ENCODE results near the gene DDX18.
"Not testable (repeated sequence)": the region's sequence is repeated elsewhere in the genome, so short reads cannot be mapped to it uniquely, and the experiment has no call there.

DDX18 gene

DNA sequence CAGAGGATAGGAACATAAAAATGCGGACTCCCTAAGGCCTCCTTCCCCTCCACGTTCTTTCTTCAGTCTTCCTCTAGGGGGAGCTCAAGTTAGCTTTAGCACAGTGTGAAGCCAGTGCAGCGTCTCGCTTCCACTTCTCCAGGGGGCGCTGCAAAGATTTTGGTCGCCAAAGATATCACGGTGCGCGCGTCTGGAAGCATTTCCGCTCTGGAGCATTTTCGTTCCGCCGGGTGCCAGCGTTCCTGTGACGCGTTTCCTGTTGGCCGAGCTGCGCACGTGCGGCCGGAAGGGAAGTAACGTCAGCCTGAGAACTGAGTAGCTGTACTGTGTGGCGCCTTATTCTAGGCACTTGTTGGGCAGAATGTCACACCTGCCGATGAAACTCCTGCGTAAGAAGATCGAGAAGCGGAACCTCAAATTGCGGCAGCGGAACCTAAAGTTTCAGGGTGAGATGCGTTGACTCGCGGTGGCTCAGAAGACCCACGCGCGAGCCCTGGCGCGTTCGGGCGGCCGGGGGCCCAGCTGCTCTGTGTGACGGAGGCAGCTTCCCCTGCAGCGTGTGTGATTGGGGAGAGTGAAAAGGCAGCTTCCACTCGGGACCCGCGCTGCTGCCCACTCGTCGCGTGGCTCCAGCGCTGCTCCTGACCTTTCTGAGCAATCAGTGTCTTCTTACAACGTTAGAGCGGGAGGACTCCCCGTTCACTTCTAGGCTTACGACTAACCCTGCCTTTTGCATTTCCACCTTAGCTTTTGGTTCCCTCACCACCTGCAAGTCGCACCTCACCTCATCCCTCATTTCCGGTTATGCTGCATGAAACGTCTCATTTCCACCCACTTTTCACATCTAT is at the start of gene DDX18:
Gene DDX18, plus strand, starts transcription at position 275 of the 848 bp plus-strand sequence. Its CDS starts 87 bp downstream, at position 362.
- peak; percentile 91 for DNase-seq (ENCODE audit: low spot score)

DNA sequence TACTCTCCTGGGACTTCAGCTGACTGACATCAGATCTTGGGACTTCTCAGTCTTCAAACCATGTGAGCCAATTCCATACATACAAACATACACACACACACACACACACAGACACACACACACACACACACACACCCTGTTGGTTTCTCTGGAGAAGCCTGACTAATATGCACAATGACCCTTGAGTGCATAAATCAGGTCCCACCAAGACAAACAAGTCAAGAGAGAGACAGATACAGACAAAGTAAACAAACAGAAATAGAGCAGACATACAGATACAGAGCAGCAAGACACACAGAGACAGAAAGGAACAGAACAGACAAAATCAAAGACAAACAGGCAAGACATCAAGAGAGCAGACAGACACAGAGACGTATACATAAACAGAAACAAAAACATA is 43.8 kb upstream of the DDX18 start:
- no peak for DNase-seq (ENCODE audit: low spot score)

DNA sequence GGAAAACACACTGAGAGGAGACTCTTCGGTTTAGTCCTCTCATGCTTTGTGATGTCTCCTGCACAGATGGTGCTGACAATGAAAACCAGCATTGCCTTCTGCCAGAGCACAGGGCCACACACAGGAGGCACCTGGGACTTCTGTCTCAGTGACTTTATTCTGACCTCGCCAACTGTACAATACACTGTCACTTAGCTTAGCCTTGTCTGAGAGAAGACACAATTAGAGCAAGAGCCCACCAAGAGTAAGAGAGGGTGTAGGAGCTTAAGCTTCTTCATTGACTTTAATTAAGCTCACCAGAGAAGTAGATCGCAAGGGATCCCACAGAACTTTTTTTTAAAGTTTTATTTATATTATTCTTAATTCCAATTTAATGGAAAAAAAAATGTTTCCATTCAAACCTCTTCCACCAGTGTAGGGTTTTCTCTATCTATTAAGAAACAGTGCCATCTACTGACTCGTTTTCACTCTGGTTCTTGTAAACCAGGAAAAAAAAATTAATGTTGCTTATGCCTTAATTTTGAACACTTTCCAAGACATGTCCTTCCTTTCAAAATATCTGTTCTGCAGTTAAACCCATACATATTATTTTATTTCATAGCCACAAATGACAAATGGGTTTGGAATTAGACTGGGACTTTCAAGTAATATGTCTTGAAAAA is 42.4 kb upstream of the DDX18 start:
- peak; percentile 12 for DNase-seq (ENCODE audit: low spot score)

DNA sequence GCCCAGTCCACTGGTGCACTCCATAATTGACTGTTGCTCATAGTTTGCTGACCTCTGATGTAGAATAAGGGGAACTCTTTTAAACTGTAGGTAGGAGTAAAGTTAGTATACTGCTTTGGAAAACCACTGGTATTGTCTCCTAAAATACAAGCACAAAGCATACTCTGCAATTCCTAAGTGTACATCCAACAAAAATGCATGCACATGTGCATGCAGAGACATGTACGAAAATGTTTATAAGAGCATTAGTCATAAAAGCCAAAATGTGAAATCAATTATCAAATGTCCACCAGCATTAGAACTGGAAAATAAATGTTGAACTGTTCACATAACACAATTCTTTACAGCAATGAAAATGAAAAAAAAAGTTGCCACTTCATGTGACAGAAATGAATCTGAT is 39.8 kb upstream of the DDX18 start:
- DNase-seq (ENCODE audit: low spot score): no peak

DNA sequence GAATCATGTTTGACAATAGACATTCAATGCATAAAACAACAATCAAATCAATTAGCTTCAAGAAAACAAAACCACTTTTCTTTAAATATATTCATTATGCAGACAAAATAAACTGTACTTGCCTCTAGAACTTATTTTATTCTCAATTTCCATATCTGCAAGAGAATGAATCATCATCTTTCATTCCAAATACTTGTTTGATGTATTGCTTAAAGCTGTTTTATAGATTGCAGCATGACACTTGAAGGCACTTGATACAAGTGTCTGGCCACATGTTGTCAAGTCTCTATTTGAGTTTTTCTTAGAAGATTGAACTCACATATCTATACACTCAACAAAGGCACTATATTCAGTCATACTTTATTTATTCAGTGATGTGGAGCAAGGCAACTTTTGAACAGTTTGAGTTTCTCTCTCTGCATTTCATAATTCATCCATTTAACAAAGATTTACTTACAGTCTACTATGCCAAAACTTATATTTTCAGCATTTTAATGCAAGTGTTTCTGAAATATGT is 38.7 kb upstream of the DDX18 start:
- DNase-seq (ENCODE audit: low spot score): no peak

DNA sequence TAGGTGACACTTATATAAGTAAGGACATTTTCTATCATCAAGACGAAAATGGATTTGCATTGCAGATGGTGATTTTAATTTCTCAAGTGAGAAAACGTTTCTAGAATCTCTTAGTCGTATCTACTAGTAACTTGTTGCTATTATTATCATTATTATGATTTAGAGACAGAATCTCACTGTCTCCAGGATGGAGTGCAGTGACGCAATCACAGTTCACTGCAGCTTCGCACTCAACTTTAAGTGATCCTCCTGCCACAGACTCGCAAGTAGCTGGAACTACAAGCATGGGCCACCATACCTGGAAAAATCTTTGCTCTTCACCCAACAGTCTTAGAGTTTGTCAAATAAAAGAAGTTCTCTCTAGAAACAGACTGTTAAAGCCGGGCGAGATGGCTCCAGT is 37.6 kb upstream of the DDX18 start:
- DNase-seq (ENCODE audit: low spot score): no peak

DNA sequence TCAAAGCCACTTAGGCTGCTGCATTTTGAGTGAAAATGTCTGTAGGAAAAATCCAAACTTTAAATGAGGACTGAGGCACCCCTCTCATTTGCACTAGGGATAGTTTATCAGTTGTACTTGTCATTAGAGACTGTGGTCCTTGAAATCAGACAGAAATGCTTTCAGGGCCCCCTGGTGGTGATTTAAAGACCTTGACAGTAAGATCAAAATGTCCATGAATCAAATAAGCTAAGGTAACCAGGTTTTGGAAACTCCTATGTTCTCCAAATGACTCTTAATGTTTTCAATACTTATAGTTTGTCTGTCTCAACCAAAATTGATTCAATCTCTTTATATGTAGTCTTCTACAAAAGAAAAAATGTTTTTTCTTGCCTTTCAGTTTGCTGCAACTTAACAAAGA is 28.8 kb upstream of the DDX18 start:
- DNase-seq (ENCODE audit: low spot score): peak; percentile 50

DNA sequence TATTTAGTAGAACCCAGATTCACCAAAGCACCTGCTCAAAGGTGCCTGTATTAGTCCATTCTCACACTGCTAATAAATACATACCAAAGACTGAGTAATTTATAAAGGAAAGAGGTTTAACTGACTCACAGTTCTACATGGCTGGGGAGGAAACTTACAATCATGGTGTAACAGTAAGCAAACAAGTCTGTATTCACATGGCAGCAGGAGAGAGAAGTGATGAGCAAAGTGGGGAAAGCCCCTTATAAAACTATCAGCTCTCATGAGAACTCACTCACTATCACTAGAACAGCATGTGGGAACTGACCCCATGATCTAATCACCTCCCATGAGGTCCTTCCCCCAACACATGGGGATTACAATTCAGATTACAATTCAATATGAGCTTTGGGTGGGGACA is 28.0 kb upstream of the DDX18 start:
- no peak for DNase-seq (ENCODE audit: low spot score)

DNA sequence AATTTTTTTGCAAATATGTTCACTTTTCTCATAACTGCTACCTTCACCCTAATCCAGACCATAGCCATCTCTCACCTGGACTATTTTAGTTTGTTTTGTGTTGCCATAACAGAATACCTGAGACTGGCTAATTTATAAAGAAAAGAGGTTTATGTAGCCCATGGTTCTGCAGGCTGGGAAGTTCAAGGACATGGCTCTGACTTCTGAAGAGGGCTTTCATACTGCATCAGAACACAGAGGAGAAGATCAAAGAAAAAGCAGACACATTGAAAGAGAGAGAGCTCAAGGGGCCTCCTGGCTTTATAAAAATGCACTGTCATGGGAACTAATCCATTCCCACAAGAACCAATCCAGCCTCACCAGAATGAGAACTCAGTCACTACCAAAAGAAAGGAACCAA is 25.0 kb upstream of the DDX18 start:
- DNase-seq (ENCODE audit: low spot score): no peak

DNA sequence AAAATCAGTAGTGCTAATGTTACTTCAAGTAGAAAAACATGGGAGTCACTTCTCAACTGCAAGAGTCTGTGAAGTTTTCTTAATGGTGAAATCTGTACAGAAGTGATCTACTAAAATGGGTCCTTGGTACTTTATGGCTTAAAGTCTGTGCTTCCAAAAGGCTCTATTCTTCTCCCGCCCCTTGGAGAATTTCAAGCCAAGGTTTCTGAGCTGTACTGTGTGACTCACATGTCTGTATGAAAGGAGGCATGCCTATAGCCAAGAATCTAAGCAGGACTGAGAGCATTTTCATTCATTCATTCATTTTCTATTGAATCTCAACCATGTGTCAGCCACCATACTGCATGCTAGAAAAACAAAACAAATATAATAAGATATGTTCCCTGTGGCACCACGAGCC is 19.8 kb upstream of the DDX18 start:
- DNase-seq (ENCODE audit: low spot score): peak; percentile 49

DNA sequence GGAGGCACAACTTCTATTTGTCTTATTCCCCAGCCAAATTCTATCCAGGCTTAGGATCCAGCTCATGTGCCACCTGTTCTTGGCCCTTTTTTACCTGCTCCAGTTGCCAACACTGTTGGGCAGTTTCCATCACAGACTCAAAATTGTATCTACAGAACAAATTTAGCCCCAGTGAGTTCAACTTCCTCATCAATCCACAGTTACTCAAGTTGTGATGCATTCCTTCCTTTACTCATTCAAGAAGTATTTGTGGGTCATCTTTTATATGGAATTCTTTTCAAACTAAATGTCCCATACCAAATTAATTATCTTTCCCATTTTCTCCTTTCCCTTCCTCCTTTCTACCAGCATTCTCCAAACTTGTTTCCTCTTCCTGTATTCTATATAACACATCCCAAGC is 12.7 kb upstream of the DDX18 start:
- DNase-seq (ENCODE audit: low spot score): peak; percentile 73

DNA sequence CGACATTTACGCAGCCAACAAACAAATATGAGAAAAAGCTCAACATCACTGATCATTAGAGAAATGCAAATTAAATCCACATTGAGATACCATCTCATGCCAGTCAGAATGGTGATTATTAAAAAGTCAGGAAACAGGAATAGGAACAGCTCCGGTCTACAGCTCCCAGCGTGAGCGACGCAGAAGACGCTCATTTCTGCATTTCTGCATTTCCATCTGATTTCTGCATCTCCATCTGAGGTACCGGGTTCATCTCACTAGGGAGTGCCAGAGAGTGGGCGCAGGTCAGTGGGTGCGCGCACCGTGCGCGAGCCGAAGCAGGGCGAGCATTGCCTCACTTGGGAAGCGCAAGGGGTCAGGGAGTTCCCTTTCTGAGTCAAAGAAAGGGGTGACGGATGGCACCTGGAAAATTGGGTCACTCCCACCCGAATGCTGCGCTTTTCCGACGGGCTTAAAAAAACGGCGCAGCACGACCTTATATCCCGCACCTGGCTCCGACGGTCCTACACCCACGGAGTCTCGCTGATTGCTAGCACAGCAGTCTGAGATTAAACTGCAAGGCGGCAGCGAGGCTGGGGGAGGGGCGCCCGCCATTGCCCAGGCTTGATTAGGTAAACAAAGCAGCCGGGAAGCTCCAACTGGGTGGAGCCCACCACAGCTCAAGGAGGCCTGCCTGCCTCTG is 10.7 kb upstream of the DDX18 start:
- not testable (repeated sequence) for DNase-seq (ENCODE audit: low spot score)

DNA sequence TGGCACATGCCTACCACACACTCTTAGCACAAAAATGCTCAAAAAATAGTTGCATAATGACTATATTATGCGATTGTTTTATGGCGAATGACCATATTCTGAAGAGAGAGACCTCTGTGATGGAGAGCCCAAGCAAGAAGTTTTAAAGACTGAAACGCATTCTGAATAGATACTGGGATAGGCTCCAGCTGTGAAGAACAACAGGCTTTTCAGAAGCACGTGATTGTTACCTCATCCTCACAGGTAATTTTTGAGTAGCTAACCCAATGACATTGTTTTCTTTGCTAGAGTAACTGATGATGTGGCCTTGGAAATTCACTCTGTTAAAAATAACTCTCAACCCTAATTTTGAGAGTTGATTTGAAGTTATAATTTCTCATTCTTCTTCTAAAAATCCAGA is 2.0 kb upstream of the DDX18 start:
- DNase-seq (ENCODE audit: low spot score): no peak

DNA sequence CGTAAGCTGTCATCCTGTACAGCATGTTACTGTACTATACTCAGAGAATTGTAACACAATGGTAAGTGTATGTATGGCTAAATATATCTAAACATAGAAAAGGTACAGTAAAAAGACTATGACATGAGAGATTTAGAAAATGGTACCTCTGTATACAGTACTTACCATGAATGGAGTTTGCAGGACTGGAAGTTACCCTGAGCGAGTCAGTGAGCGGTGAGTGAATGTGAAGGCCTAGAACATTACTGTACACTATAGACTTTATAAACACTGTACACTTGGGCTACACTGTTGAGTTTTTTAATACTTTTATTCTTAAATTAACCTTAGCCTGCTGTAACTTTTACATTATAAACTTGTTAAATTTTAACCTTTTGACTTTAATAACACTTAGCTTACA is 1.5 kb downstream of the DDX18 start:
- DNase-seq (ENCODE audit: low spot score): no peak

DNA sequence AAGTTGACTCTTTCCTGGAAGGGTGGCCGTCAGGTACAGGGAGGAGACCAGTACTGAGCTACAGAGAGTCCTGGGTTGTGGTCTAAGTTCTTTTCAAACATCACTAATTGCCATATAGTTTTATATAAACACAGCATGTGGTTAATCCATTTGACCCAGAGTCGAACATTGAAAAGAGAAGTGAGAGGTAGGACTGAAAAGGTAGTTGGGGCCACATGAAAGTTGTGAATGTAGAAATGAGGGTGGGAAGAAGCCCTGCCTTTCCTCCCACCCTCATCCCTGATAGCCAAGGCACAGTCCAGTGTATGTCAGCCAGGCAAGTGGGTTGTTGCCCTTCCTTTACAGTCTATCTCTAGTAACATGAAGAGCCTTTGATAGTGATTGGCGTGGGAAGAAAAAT is 4.4 kb downstream of the DDX18 start:
- DNase-seq (ENCODE audit: low spot score): no peak

DNA sequence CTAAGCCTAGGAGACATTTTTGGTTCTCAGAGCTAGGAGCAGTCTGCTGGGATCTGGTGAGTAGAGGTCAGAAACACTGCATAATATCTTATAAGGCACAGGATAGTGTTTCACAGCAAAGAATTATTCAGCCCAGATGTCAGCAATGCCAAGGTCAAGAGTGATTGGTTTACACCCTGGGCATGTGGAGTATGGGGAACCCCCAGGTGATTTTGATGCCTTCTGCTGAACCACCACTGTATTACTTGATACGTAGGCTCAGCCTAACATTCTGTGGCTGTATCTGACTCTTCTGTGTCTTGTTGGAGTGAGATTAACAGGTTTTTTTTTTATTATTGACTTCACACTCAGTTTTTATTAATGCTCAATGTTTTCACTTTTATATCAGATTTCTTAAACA is 6.0 kb downstream of the DDX18 start:
- DNase-seq (ENCODE audit: low spot score): no peak

DNA sequence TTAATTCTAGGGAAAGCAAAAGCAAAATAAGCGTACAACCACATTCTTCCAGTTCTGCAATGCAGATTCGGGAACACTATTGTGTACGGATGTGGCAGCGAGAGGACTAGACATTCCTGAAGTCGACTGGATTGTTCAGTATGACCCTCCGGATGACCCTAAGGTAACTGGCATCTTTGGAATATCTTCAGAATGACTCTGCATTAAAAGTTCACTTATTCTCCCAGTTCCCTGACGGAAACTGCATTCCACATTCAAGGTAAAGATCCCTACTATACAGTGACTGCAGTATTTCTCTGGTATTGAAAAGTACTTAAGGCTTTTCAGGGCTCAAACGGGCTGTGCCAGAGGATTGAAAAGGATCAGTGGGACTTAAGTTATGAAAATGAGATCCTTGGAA is 10.9 kb downstream of the DDX18 start:
- no peak for DNase-seq (ENCODE audit: low spot score)

DNA sequence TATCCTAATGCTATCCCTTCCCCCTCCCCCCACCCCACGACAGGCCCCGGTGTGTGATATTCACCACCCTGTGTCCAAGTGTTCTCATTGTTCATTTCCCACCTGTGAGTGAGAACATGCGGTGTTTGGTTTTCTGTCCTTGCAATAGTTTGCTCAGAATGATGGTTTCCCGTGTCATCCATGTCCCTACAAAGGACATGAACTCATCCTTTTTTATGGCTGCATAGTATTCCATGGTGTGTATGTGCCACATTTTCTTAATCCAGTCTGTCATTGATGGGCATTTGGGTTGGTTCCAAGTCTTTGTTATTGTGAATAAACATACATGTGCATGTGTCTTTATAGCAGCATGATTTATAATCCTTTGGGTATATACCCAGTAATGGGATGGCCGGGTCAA is 13.0 kb downstream of the DDX18 start:
- not testable (repeated sequence) for DNase-seq (ENCODE audit: low spot score)

DNA sequence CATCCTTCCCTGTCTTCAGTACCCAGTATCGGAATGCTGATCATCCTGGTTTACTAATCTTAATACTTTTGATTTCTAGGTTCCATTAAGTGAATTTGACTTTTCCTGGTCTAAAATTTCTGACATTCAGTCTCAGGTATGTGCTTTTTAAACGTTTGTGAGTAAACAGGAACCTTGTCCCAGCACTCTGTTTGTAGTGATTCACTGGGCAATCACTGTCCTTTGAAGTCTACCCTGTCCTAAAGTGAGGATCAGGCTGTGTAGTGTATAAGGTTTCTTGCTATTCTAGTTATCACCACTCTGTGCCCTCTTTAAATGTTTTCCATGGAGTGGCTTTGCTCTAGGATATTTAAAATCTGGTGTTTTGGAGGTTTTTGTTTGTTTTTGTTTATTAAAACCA is 14.4 kb downstream of the DDX18 start:
- no peak for DNase-seq (ENCODE audit: low spot score)

DNA sequence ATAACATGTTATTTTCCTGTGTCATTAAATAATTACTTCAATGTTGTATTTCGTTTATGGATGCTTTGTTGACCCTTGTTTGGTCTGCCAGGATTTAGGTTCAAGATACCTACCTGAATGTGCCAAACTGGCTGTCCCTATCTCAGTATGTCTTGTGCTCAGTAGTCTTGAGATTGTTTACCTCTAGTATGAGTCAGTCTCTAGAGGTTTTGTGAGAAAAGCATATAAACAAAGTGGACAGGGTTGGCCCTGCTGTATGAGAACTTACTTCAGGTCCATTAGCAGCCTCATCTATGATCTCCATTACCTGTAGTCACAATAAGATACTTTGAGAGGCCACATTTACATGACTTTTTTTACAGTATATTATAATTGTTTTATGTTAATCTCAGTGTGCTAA is 17.8 kb downstream of the DDX18 start:
- DNase-seq (ENCODE audit: low spot score): no peak

DNA sequence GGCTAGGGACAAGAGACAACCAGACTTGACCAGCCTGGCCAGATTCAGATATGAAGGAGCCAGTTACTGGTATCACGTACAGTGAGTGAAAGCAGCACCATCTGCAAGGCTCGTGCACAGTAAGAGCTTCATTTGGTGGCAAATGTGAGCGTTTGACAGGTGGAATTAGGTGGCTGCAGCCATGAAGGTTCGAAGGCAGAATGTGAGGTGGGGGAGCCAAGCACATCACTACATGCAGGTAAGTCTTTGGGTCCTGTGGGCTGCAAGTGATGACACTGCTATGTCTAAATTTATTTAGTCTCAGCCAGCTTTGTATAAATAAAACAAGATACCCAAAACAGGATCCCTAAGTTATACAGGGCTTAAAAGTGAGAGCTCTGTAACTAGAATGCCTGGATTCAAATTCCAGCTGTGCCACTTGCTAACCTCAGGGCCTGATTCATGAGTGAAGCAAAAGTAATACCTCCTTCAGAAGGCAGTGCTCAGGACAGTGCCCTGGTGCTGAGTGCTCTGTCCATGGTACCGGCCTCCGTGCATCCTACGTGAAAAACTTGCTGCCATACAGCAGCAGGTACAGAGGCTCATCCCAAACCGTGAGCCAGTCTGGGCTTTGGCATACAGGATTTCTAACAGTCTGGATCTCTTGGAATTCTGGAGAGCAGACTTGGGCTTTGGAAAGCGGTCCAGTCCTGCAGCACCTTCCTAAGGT is 18.6 kb downstream of the DDX18 start:
- DNase-seq (ENCODE audit: low spot score): peak; percentile 53

DNA sequence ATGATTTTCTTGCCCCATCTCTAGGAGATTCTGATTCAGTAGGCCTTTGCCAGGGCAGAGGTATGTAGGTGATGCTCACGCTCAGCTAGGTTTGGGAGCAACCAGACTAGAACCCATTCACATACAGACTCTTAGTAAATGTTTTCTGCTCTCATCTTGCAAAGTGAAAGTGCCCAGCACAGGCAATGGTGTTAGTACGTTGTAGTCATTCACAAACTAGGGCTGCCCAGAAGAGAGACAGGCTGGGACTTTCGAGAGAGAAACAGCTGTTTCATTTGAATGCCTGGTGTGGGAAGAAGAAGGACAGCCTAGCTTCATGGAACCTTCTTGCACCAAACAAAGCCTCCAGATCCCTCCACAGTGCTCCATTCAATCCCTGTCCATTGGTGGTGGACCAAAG is 19.4 kb downstream of the DDX18 start:
- DNase-seq (ENCODE audit: low spot score): no peak
